ENCODE measurements around the gene TLK2.
"Not testable (repeated sequence)": the region's sequence is repeated elsewhere in the genome, so short reads cannot be mapped to it uniquely, and the experiment has no call there.

The TLK2 gene

DNA sequence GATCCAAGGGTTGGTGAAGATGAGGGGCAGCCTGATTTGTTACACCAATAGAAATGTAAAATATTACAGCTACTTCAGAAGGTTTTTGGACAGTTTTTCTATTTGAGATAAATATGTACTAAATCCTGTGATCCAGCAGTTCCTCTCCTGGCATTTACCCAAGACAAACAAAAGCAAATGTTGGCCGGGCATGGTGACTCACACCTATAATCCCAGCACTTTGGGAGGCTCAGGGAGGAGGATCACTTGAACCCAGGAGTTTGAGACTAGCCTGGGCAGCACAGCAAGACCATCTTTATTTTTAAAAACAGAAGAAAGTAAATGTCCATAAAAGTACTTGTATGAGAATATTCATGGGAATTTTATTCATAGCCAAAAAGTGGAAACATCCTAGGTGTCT is 84.0 kb downstream of the TLK2 start:
- no peak for DNase-seq

DNA sequence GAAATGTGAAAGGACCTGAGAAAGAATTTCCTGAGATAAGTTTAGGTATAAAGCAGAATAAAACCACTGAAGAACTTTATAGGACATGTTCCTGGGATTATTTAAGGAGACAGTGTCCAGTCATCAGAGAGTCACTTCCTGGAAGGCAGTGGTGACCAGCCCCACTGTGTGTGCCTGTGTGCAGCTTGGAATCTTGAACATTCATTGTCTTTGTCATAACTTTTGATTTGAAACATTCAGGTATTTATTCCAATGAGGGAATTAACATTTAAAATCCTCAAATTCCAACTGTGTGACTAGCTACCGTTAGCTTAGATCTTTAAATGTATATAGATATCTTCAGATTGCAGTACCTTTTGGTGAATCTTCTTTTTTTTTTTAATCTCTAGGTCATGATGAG is 87.2 kb downstream of the TLK2 start:
- DNase-seq = no peak

DNA sequence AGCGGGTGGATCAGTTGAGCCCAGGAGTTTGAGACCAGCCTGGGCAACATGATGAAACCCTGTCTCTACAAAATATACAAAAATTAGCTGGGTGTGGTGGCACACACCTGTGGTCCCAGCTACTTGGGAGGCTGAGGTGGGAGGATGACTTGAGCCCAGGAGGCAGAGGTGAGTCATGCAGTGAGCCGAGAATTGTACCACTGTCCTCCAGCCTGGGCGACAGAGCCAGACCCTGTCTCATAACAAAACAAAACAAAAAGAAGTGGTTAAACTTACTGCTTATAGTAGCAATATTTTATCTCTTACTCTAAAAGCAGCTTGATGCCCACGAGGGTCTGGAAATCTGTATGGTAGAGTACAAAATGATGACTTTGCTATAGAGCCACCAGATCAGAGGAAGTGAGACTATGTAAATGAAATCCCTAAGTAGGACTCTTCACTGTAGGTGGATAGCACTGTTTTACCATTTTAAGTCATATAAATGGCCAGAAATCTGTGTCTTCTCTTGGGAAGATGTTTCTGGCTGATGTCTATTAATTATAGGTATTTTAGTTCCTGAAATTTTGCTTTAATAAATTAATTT is 88.5 kb downstream of the TLK2 start:
- DNase-seq = no peak

DNA sequence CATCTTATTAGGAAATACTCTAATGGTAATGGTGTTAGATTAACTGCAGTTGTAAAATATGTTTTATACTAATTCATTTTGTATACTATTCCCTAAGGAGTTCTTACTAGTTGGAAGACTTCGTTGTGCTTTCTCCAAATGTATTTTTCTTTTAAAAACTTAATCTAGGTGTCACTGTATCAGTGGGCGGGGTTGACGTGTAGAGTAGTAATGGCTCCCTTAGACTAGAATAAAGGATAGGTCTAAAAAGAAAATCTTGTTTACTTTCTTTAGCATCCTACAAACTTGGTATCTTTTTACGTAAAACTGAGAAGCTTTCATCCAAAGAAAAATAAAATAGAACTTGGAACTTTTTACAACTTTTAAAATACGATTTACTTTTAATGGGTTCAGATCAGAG is 93.9 kb downstream of the TLK2 start:
- DNase-seq = no peak

DNA sequence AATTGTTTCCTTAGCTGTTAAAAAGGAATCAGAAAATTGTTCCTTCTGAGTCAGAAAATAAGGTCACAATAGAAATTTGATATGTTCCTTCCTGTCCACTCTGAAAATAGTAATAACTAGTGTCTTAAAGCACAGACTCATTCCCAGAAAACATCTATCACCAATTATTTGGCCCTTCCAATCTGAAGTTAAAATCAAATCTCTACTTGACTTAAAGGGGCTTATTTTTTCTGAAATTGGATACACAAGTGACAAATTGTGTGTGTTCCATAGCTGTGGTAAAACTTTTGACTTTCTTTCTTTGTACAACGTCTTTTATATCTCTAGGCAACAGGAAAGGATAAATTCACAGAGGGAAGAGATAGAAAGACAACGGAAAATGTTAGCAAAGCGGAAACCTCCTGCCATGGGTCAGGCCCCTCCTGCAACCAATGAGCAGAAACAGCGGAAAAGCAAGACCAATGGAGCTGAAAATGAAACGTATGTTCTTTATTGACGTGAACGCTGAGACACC is 94.3 kb downstream of the TLK2 start:
- DNase-seq = no peak

DNA sequence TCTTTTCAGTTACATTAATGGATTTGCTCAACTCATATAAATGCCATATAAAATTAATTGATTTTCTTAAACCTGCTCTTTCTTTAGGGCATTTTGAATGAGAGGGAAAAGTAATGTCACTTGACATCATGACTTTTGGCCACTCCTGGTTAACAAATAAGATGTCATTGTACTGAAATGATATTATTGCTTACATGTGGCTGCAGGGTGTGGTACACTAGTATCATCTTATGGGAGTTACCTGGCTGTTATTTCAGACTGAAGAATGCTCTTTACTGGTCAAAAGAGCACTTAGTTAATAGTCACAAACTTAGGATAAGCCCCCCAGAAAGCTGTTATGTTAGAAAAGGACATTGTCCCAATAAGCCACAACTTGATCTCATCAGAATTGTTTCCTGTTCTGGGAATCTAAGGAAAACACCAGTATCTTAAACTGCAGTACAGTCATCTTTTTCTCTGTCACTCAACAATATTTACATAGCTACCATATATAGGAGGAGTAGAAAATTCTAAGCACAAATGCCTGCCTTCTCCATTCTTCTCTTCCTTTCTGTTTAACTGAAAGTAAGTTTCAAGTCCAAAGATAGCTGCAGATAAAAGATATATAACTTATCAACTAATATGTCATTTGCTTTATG is 95.0 kb downstream of the TLK2 start:
- DNase-seq = no peak

DNA sequence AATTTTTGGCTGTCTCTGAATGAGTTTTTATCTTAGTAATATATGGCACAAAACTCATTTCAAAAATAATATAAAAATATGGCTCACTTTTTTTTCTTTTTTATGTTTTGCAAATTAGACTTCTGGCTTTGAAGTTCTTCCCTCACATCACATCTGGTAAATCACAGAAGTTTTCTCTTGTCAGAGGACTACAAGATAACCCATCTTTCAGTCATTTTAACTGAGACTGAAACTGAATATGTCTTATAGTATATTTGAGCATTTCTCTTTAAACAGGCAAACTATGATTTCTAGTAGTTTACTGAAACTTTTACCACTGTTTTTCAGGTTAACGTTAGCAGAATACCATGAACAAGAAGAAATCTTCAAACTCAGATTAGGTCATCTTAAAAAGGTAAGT is 97.8 kb downstream of the TLK2 start:
- no peak for DNase-seq

DNA sequence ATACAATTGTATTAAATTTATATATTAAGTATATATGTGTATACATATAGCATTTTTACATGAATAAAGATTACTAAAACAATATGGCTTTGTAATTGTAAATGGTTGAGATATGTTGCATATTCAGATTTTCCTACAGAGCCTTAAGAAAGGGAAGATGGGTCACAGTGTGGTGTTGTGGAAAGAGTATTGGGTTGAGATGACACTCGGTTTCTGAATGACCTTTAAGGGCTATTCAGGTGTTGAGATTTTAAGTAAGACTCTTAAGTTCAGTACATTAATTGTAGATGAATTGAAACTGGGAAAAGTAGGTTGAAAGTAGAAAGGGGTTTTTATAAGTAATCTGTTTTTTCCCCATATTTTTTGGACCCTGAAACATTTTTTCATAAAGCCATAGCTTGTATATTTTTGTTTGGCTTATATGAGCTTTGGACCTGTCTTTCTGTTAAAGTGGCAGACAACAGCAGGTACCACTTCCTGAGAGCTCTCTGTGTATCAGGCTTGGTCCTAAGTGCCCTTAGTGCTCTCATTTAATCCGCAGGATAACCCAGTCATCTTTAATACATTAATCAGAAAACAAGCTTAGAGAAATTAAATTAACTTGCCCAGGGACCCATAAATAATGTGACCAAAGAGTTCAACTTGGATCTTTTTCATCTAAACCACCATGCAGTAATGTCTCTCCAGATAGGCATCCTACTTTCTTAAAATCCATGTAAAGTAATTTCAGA is 100.3 kb downstream of the TLK2 start:
- no peak for DNase-seq

GRCh38 chr17:62580947-62581346 is 102.3 kb downstream of the TLK2 start:
- no peak for DNase-seq

DNA sequence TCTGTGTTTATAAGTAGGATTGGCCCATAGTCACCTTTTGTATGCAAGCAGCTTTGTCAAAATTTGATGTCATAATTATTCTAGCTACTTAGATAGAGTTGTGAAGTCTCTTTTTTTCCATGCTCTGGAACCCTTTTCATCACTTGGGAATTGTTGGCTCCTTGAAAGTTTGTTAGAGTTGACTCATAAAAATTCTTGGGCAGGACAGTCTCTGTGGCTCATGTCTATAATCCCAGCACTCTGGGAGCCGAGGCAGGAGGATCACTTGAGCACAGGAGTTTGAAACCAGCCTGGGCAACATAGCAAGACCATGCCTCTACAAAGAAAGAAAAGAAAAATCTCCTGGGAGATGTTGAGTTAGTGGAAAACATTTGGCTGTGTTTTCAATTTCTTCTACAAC is 103.1 kb downstream of the TLK2 start:
- no peak for DNase-seq

GRCh38 chr17:62587554-62587953 is 108.9 kb downstream of the TLK2 start:
- DNase-seq = peak in 1 of 3 experiments; percentile 3

DNA sequence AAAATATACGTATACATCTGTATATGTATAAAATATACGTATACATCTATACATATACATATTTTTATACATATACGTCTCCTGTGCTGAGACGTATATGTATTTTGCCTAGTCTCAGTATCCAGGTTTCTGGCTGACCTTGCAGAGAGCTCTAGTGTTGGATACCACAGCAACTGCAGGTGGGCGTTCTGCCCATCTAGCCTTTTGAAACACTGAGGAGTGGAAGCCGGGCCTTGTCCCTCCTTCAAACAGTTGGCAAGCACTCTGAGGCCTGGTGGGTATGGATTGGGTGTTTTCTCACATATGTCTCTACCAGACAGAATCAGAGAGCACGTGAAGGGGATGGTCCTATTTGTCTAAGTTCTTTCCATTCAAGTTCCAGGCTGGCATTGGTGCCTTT is 109.5 kb downstream of the TLK2 start:
- no peak for DNase-seq

- no peak for DNase-seq
Observed at GRCh38 chr17:62591333-62591732, 112.7 kb downstream of the TLK2 start.

GRCh38 chr17:62591822-62592221 is 113.2 kb downstream of the TLK2 start:
- not testable (repeated sequence) for DNase-seq

DNA sequence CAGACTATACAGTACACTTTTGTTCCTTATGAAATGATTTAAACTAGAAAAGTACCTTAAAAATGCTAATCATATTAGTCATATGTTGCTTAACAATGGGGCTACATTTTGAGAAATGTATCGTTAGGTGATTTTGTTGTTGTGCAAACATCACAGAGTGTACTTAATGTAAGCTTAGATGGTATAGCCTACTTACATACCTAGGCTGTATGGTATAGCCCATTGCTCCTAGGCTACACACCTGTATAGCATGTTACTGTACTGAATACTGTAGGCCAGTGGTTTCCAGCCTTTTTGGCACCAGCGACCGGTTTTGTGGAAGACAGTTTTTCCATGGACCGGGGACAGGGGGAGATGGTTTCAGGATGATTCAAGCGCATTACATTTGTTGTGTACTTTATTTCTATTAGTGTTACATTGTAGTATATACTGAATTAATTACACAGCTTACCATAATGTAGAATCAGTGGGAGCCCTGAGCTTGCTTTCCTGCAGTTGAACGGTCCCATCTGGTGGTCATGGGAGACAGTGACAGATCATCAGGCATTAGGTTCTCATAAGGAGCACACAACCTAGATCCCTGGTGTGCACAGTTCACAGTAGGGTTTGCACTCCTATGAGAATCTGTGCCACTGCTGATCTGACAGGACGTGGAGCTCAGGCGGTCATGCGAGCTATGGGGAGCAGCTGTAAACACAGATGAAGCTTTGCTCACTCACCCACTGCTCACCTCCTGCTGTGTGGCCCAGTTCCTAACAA is 113.9 kb downstream of the TLK2 start:
- no peak for DNase-seq

DNA sequence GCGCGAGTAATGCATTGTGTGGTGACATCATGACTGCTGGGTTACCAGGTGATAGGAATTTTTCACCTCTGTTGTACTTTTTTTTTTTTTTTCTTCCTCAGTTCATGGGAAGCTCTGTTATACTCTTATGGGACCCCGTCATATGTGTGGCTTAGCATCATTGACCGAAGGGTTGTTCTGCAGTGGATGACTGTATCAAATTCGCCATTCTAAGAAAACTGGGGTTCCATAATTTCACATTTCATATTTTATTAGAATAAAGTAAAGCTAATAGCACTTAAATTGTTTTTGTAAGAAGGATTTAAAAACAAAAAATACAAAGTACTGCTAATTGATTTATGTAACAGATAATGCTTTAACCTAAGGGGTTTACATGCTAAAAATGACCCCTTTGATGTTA is 116.9 kb downstream of the TLK2 start:
- DNase-seq = no peak

- DNase-seq = no peak
Observed at GRCh38 chr17:62596662-62597061, 118.0 kb downstream of the TLK2 start.

DNA sequence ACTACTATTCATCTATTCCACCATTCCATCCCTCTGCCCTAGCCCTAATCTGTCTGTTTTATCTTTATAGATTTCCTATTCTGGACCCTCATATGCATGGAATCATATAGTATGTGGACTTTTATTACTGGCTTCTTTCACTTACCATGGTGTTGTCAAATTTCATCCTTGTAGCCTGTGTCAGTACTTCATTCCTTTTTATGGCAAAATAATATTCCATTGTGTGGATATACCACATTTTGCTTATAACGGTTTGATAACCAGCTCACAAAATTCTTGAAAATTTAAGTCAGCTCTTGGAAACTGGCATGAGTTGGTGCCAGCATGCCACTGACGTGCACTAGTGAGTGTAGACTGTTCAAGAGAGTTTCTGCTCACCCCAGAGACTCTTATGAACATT is 118.5 kb downstream of the TLK2 start:
- DNase-seq = no peak

DNA sequence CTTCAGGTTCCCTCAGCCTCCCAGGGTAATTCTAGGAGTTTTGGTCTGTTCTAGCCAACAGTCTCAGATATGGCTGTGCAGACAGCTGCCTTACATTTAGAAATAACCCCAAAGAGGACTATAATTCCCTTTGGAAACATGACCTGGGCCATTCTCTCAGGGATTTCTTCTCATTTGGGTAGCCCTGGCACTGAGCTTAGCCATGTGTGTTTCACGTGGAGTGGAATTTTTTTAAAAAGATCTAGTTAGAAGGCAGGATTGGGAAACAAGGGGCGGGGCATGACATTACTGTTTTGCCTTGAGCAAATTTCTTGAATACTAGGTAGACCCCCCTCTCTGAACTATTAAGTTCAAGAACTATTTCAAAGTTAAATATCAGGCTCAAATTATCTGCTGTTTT is 119.3 kb downstream of the TLK2 start:
- no peak for DNase-seq

DNA sequence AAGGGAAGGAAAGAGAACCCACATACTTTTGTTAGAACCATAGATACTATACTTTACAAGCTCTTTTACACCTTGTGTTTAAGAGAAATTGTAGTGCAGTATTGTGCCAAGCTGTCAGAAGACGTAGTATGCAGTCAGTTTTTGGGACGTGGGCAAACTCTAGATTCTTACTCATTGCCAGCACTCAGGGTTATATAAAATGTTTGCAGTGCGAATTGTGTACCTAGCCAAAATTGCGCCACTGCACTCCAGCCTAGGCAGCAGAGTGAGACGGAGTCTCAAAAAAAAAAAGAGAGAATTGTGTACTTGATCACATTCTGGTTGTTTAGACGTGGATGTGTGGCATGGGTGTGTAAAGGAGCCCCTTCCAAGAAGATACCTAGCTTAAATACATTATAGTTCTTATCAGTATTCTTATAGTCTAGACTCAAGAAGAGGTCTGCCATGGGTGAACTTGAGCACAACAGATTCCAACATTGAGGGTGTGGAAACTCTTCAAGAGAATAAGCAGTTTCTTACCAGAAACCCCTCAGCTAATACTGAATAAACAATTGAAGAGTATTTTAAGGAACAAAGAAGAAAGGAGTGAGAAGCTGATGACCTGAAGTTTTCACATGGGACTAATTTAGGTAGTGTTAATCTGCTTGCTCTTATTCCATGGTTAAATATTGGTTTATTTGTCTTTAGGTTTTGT is 121.5 kb downstream of the TLK2 start:
- no peak for DNase-seq

GRCh38 chr17:62600805-62601204 is 122.2 kb downstream of the TLK2 start:
- DNase-seq = no peak

DNA sequence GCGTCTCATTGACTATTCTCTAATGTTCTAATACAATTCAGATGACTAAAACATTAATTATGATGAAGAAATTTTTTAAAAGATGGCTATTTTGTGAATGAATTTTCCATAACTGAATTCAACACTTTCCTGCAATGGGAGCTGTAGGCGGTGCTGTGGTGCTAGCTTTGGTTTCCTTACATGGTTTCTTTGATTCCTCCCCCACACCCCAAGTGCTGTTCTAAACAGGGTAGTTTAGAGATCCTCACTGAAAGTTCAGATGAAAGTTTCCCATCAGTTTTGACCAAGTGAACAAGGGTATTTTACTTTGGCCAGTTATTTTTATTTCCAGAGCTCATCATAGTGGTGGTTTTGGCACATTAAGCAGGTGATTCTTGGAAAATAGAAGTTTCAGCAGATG is 122.8 kb downstream of the TLK2 start:
- DNase-seq = no peak

DNA sequence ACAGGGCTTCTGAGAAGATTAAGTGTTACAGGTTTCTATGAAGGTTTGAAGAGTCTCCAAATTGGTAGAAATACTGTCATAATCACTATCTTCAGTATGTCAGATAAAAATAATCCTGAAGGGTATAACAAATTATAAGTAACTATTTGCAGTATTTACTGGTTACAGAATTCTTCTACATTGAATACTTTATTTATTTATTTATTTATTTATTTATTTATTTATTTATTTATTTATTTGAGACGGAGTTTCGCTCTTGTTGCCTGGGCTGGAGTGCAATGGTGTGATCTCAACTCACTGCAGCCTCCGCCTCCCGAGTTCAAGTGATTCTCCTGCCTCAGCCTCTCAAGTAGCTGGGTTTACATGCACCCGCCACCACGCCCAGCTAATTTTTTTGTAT is 125.2 kb downstream of the TLK2 start:
- DNase-seq = not testable (repeated sequence)

All from NCI-H1417 (cell line).